Fibroblast of lung (primary cell): ENCODE results near the gene STPG3. TPM values are rescaled to one million over a fixed set of nuclear protein-coding genes. Genes with fewer than 3 reads are reported as not detected.

ENCODE experiments used
- DNase-seq, 2 donors: peaks; one replicate each; pipeline versions ENCODE4 v3.0.0 to v3.0.0-alpha.2; 2010; ENCODE audit warnings: low read depth in 2 of 2
- H2AFZ ChIP-seq: 2 replicates; pipeline ENCODE4 v1.5.1; 2012; ENCODE audit warnings: low read length, control low read depth, inconsistent platforms
- H3K27ac ChIP-seq: 2 replicates; pipeline ENCODE4 v1.5.1; 2011; ENCODE audit warnings: low read length, control low read depth; ENCODE audit not compliant: insufficient read depth
- H3K27me3 ChIP-seq: 2 replicates; pipeline ENCODE4 v1.5.1; 2011; ENCODE audit warnings: mild to moderate bottlenecking, low read length; ENCODE audit not compliant: control insufficient read depth, insufficient read depth
- H3K36me3 ChIP-seq: 2 replicates; pipeline ENCODE4 v1.5.1; 2011; ENCODE audit warnings: low read length; ENCODE audit not compliant: control insufficient read depth, insufficient read depth
- H3K4me1 ChIP-seq: 2 replicates; pipeline ENCODE4 v1.5.1; 2011; ENCODE audit warnings: low read length; ENCODE audit not compliant: control insufficient read depth, insufficient read depth; ENCODE audit errors: extremely low read depth
- H3K4me2 ChIP-seq: 2 replicates; pipeline ENCODE4 v1.5.1; 2011; ENCODE audit warnings: low read length, control low read depth; ENCODE audit not compliant: insufficient read depth; ENCODE audit errors: extremely low read depth
- H3K4me3 ChIP-seq, 4 experiments: fragments of 200-600 bp in 1 of 4; sonication (generic) in 1 of 4; replicated peaks in 1 of 4; 2 replicates each; pipeline ENCODE4 v1.5.1; 2011 to 2016; ENCODE audit warnings: low read length in 4 of 4, low read depth in 3 of 4, mild to moderate bottlenecking in 3 of 4, control low read depth in 2 of 4, inconsistent platforms in 1 of 4, mixed read lengths in 1 of 4; ENCODE audit not compliant: insufficient read depth in 1 of 4; ENCODE audit errors: control extremely low read depth in 1 of 4
- H3K79me2 ChIP-seq: 2 replicates; pipeline ENCODE4 v1.5.1; 2012; ENCODE audit warnings: mild to moderate bottlenecking, low read length, inconsistent platforms; ENCODE audit not compliant: control insufficient read depth, insufficient read depth
- H3K9ac ChIP-seq: 2 replicates; pipeline ENCODE4 v1.5.1; 2011; ENCODE audit warnings: mild to moderate bottlenecking, low read length, control low read depth; ENCODE audit not compliant: insufficient read depth
- H3K9me3 ChIP-seq: 2 replicates; pipeline ENCODE4 v1.5.1; 2012; ENCODE audit warnings: low read depth, low read length; ENCODE audit not compliant: control insufficient read depth, insufficient read depth
- H4K20me1 ChIP-seq: 2 replicates; pipeline ENCODE4 v1.5.1; 2011; ENCODE audit warnings: low read length; ENCODE audit not compliant: control insufficient read depth, insufficient read depth; ENCODE audit errors: extremely low read depth
- EZH2 ChIP-seq: IDR thresholded peaks from 2 replicates; pipeline ENCODE4 v1.5.1; 2012; ENCODE audit warnings: low read length, control low read depth, mild to moderate bottlenecking; ENCODE audit errors: missing control alignments
- polyA plus RNA-seq, 2 donors: library from polyadenylated mRNA; depleted of rRNA in 1 of 2; stranded (reverse) in 1 of 2; unstranded in 1 of 2; fragments of >200 nt; gene quantifications; 2 replicates each; pipeline ENCODE4 v1.2.1, GENCODE V29; 2011 to 2012; ENCODE audit warnings: missing spikeins in 1 of 2
- total RNA-seq: library from RNA; depleted of rRNA; stranded (reverse); fragments of >200 nt; gene quantifications from 2 replicates; pipeline ENCODE4 v1.2.1, GENCODE V29; 2014
- TF ChIP-seq, protein P1 (sequence below), 2 donors: IDR thresholded peaks in 1 of 2; conservative IDR thresholded peaks in 1 of 2; 1 replicate in 1 of 2; 2 replicates in 1 of 2; pipeline ENCODE4 v1.5.1; 2011 to 2012; ENCODE audit warnings: low read length in 2 of 2, control low read depth in 1 of 2, inconsistent platforms in 1 of 2, low read depth in 1 of 2, mild to moderate bottlenecking in 1 of 2

The STPG3 gene
- total and polyA plus RNA-seq, 2 donors (not counting 1 experiment from before 2014, with no cell fraction given): not detected

DNA sequence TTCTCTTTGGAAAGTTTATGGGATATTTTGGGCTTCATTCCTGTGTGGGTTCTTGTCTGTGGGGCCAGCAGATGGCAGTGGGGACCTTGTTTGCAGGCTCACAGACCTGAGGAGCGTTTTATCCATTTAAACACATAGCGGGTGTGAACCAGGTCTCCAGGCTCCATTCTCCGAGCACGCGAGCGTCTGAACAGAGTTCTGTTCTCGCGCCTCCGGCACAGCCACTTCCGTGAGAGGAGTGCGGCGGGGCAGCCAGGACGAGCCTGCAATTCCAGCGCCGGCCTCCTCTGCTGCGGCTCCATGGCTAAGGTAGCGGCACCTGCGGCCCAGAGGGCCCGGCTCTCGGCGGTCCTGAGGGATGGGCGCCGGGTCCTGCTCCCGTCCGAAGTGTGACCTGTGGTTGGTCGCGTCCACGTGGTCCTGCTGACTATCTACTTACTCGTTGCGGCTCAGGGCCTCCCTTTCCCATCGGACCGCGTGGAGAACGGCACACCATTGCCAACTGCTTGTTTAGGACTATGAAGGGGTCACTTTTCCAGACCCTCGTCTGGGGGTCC, 43.7 kb downstream of the STPG3 start:
- no peak overlapping the region for H3K9ac ChIP-seq
- no peaks in the 10 kb centered on the region for H3K79me2 ChIP-seq
- H3K27ac ChIP-seq: no peak overlapping the region
- peak; percentile 6 for TF ChIP-seq EZH2
- TF ChIP-seq, protein P1, sequence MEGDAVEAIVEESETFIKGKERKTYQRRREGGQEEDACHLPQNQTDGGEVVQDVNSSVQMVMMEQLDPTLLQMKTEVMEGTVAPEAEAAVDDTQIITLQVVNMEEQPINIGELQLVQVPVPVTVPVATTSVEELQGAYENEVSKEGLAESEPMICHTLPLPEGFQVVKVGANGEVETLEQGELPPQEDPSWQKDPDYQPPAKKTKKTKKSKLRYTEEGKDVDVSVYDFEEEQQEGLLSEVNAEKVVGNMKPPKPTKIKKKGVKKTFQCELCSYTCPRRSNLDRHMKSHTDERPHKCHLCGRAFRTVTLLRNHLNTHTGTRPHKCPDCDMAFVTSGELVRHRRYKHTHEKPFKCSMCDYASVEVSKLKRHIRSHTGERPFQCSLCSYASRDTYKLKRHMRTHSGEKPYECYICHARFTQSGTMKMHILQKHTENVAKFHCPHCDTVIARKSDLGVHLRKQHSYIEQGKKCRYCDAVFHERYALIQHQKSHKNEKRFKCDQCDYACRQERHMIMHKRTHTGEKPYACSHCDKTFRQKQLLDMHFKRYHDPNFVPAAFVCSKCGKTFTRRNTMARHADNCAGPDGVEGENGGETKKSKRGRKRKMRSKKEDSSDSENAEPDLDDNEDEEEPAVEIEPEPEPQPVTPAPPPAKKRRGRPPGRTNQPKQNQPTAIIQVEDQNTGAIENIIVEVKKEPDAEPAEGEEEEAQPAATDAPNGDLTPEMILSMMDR (conservative IDR thresholded peaks at IDR 0.05 in 1 of 2, IDR thresholded peaks at IDR 0.05 in 1 of 2; ENCODE audit: low read depth in 1 of 2, low read length in 2 of 2): peak; percentile 7
- peaks cover 10% of the 10 kb centered on the region for H3K4me1 ChIP-seq
- H3K4me2 ChIP-seq: peak overlapping the region; percentile 35
- H2AFZ ChIP-seq: no peak overlapping the region
- H3K4me3 ChIP-seq: no peak overlapping the region
- DNase-seq: peak in 1 of 2 donors; percentile 38
- no peaks in the 10 kb centered on the region for H3K9me3 ChIP-seq
- no peaks in the 10 kb centered on the region for H3K36me3 ChIP-seq
- no peaks in the 10 kb centered on the region for H4K20me1 ChIP-seq
- peaks cover 24% of the 10 kb centered on the region for H3K27me3 ChIP-seq

DNA sequence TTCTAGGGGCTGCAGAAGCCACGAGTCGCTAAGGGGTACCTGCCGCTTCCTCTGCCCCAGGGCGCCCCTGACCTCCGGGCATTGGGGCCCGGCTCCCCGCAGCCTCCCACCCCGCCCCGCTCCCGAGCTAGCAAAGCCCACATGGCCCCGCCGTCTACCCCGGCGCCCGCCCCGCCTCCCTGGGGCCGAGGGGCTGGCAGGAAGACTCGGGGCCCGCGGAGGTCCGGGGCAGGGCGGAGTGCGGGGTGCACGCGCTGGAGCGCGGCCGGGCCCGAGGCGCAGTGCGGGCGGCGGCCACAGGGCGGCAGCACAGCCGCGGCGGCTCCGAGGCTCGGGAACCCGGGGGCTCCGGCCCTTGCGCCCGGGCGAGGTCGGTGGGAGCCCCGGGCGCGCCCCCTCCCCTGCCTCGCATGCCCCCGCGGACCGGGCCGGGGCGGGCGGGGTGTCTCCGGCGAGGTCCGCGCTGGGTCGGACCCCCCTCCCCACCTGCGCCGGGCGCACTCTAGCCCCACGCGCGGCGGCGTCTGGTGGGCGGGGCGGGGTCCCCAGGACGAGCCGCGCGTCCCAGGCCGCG, 44.2 kb downstream of the STPG3 start:
- peaks cover 10% of the 10 kb centered on the region for H3K4me1 ChIP-seq
- peaks cover 28% of the 10 kb centered on the region for H3K27me3 ChIP-seq
- no peaks in the 10 kb centered on the region for H3K79me2 ChIP-seq
- no peak overlapping the region for H2AFZ ChIP-seq
- H3K4me3 ChIP-seq: no peak overlapping the region
- no peak for TF ChIP-seq EZH2
- TF ChIP-seq, protein P1 (conservative IDR thresholded peaks at IDR 0.05 in 1 of 2, IDR thresholded peaks at IDR 0.05 in 1 of 2; ENCODE audit: low read depth in 1 of 2, low read length in 2 of 2): peak; percentile 4 to 22
- no peaks in the 10 kb centered on the region for H4K20me1 ChIP-seq
- no peak overlapping the region for H3K27ac ChIP-seq
- no peak for DNase-seq
- H3K4me2 ChIP-seq: peak overlapping the region; percentile 35
- no peak overlapping the region for H3K9ac ChIP-seq
- no peaks in the 10 kb centered on the region for H3K9me3 ChIP-seq
- H3K36me3 ChIP-seq: no peaks in the 10 kb centered on the region

DNA sequence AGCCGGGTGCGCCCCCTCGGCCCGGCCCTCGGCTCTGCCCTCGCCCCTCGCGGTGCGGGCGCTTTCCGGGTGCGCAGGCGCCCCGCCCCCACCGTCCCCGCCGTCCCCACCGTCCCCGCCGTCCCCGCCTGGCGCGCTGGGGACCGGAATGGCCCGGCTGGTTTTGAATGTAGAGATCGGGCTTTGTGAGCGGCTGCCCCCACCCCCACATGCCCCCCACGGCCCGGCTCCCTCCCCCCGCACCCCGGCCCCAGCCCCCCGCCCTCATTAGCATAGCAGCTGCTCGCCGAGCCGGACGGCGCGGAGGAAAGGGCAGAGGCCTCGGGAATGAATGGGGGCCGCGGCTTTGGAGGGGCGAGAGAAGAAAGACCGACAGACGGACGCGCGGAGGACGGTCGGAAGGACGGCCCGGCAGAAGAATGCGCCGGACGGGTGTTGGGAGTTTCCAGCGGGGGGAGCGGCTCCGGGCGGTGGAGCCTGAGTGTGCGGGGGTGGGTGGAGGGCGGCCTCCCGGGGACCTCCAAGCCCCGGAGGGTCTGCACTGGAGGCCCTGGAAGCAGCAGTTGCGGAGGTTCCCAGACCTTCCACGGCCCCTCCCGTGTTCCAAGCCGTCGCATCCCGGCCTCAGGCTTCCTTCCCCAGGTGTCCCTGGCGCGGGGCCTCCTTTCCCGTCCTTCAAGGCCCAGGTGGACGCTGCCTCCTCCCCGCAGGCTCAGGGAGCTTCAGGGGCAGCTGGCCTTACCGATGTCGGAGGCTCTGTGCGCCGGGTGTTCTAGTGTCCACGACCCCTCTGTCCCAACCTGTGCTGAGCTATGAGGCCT, 45.0 kb downstream of the STPG3 start:
- Histone ChIP-seq H2AFZ (no peak overlapping the region), H3K4me1 (peaks cover 10% of the 10 kb centered on the region), H3K9me3 (no peaks in the 10 kb centered on the region), H3K27me3 (peaks cover 28% of the 10 kb centered on the region), H3K79me2 (no peaks in the 10 kb centered on the region), H4K20me1 (no peaks in the 10 kb centered on the region), H3K27ac (no peak overlapping the region), H3K36me3 (no peaks in the 10 kb centered on the region), H3K9ac (no peak overlapping the region), H3K4me3 (no peak overlapping the region), H3K4me2 (no peak overlapping the region)
- no peak for DNase-seq
- peak; percentile 85 for TF ChIP-seq EZH2
- TF ChIP-seq, protein P1 (conservative IDR thresholded peaks at IDR 0.05 in 1 of 2, IDR thresholded peaks at IDR 0.05 in 1 of 2; ENCODE audit: low read depth in 1 of 2, low read length in 2 of 2): no peak
